NCI-H2029 treated with DMSO at 0.1 percent for 48 hours (cell line): Measurements from ENCODE around the gene RMRP.

Experiments used
- DNase-seq: peaks from one replicate; lab custom pipeline; 2025; lab: John Stamatoyannopoulos, UW

Gene RMRP

DNA sequence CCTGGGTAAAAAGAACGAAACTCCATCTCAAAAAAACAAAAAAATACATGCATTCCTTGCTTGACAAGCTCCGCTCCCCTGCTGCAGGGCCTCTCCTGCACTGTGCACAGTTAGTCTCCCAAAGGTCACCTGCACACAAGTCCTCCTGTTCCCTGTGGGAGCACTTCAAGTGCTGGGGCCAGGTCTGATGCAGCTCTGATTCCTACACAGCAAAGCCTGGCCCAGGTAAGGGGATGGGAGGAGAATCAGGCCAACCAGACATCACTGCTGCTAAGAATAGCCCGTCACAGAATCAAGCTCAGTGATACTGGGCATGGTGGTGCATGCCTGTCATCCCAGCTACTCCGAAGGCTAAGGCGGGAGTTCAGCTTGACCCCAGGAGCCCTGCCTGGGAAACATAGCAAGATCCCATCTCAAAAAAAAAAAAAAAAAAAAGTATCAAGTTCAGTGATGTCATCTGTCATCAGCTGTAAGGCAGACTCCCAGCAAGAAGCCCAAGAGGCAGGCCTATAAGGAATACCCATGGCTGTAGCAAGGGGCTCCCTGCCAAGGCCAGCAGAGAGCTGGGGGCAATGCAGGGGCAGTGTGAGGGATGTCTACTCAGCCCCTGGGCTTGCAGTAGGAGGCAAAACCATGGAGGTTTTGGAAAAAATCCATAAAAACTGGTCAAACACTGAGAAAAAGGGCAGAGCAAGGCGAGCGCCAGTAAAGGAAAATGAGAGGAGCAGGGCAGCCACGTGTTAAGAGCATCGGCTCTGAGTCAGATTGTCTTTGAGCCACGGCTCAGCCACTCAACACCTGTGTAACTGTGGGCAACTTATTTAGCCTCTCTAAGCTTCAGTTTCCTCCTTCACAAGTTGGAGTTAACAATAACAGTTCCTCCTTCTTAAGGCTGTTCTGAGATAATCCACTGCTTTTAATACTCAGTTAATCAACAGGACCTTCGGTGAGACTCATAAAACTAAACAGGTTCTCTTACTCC, 28.7 kb upstream of the RMRP start:
- no peak for DNase-seq

DNA sequence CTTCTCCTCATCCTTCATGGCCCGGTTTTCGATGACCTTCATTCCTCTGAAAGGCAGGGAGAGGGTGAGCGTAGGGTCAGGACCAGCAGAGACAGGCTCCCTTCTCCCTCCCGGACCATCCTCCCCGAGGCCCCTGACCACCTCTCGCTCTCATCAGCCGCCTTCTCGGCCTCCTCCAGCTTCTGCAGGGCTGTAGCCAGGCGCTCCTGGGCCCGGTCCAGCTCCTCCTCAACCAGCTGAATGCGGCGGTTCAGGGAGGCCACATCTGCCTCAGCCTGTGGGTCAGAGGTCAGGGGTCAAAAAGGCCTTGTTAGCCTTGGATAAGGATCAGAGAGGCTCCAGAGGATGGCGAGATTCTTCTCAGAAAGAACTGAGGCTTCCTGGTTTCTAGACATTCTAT, 27.7 kb upstream of the RMRP start:
- DNase-seq: no peak

DNA sequence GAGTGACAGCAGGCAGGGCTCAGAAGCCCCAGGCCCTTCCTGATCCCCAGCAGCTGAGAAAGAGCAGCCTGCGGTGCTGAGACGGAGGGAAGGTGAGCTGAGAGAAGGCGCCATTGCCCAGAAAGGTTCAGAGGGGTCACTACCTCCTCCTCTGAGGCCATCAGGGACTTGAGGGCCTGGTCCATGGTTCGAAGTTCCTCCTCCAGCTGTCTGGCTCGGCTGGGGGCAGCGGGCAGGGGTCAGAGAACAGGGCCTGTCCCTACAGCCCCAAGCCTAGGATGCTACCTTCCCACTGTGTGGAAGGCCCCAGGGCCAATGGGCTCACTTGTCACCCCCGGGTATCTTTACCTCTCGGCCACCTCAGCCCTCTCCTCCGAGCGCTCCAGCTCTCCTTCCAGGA, 27.1 kb upstream of the RMRP start:
- no peak for DNase-seq

DNA sequence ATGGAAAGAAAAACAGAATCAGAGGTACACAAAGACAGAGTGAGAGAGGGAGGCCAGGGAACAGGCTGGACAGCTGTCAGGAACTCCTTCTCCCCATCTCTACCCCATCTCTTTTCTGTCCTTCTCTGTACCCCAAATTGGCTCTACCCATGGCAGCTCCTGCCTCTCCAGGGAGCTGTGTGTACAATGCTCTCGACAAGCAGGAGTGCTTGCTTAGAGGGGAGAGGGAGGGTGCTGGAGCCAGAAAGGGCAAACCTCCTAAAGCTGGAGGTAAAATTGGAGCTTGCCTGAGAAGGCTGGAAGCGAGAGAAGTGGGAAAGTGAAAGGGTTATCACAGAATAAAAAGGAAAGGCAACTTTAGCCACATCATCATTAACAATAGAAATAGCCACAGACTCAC, 25.5 kb upstream of the RMRP start:
- DNase-seq: no peak

DNA sequence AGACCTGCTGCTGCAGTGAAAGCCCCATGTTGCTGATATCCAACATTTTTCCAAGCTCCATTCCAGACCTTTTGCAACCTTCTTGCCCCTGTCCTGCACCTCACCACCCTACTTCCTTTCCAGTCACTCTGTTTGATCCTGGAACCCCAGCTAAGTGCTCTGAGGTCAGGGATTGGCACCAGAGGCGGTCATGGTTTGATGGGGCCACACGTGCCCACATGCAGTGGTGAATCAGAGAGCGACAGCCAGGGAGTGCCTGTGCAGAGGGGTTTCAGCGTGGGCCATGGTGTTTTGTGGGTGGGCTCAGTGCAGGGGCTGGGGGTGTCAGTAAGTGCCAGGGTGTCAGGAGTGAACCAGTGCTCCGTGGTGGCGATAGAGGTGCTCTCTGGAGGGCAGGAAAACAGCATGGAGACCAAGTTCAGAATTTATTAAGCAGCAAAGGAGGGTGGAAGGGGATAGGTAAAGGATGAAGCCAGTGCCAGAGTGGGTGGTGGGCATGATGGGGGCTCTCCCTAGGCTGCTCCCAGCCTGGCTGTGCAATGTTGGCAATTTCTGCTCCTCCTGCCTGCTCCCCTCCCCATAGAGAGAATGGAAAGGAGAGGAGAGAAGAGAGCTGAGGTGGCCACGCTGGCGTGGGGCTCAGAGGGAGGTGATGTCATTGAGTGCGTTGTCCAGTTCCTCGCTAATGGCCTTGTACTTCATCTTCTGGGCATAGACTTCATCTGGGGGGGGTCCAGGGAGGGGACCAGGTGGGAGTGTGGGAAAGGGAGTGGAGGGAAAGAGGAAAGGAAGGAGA, 24.9 kb upstream of the RMRP start:
- DNase-seq: no peak

DNA sequence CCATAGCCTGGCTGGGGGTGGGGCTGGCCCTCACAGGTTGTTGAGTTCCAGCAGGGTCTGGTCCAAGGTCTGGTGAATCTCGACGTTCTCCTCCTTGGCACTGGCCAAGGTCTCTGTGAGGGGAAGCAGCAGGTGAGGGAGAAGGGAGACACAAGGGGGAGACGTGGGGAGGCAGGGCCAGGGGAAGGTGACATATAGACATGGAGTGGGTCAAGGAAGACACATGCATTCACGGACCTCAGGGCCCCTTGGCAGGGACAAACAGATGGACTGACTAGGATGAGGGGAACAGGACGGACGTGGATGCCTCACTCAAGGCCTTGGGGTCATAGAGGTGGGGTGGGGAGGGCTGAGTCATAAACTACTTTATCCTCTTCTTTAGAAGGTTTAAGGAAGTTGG, 24.2 kb upstream of the RMRP start:
- DNase-seq: no peak

DNA sequence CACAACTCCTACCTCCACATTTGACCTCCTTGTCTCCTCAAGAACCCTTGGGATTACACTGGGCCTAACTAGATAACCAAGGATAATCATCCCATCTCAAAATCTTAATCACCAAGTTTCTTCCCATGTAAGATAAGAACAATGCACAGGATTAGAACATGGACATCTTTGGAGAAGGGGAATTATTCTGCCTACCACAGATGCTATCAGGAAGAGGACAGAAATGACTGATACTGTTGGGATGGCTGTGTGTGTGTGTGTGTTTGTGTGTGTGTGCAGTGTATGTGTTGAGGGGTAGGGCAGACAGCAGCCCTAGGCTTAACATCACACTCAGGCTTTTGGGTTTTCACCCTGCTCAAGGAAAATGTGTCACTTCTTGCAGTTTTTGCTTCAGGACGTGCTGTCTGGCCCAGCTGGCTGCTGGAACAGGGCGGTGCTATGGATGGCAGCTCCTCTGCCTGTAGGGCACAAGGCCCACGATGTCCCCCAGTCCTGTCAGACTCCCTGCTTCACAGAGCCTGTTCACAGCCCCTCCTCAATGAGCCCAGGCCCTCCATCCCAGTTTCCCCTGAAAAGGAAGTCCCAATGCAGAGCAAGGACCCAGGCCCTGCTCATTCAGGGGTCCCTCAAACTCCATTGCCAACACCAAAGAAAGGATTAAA, 23.7 kb upstream of the RMRP start:
- DNase-seq: no peak

DNA sequence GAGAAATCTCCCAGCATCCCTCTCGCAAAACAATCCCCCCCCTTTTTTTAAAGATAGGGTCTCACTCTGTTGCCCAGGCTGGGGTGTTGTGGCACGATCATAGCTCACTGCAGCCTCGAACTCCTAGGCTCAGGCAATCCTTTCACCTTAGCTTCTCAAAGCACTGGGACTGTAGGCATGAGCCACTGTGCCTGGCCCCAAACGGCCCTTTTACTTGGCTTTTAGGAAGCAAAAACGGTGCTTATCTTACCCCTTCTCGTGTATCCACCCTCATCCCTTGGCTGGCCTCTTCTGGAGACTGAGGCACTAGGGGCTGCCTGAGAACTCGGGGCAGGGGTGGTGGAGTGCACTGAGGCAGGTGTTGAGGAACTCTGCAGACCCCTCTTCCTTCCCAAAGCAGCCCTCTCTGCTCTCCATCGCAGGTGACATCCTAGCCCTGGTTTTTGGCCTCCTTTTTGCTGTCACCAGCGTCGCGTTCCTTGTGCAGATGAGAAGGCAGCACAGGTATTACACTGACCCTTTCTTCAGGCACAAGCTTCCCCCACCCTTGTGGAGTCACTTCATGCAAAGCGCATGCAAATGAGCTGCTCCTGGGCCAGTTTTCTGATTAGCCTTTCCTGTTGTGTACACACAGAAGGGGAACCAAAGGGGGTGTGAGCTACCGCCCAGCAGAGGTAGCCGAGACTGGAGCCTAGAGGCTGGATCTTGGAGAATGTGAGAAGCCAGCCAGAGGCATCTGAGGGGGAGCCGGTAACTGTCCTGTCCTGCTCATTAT, 22.7 kb upstream of the RMRP start:
- DNase-seq: no peak

DNA sequence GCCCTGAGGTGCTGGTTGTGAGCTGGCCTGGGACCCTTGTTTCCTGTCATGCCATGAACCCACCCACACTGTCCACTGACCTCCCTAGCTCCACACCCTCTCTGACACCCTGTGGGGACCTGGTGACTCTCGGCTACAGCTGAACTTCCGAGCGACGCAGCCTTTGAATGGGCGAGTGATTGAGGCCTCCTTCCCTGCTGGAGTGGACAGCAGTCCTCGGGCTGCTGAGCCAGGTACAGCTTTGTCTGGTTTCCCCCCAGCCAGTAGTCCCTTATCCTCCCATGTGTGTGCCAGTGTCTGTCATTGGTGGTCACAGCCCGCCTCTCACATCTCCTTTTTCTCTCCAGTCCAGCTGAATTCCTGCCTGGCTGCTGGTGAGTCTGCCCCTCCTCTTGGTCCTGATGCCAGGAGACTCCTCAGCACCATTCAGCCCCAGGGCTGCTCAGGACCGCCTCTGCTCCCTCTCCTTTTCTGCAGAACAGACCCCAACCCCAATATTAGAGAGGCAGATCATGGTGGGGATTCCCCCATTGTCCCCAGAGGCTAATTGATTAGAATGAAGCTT, 22.0 kb upstream of the RMRP start:
- DNase-seq: no peak

DNA sequence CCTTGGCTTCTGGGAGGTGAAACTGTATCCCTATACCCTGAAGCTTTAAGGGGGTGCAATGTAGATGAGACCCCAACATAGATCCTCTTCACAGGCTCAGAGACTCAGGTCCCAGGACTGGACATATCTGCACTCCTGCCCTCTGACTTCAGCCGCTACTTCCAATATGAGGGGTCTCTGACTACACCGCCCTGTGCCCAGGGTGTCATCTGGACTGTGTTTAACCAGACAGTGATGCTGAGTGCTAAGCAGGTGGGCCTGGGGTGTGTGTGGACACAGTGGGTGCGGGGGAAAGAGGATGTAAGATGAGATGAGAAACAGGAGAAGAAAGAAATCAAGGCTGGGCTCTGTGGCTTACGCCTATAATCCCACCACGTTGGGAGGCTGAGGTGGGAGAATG, 21.3 kb upstream of the RMRP start:
- DNase-seq: no peak

DNA sequence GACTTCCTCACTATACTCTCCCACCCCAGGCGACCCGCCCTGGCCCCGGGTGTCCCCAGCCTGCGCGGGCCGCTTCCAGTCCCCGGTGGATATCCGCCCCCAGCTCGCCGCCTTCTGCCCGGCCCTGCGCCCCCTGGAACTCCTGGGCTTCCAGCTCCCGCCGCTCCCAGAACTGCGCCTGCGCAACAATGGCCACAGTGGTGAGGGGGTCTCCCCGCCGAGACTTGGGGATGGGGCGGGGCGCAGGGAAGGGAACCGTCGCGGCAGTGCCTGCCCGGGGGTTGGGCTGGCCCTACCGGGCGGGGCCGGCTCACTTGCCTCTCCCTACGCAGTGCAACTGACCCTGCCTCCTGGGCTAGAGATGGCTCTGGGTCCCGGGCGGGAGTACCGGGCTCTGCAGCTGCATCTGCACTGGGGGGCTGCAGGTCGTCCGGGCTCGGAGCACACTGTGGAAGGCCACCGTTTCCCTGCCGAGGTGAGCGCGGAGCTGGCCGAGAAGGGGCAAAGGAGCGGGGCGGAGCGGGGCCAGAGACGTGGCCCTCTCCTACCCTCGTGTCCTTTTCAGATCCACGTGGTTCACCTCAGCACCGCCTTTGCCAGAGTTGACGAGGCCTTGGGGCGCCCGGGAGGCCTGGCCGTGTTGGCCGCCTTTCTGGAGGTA, 18.0 kb upstream of the RMRP start:
- DNase-seq: no peak

DNA sequence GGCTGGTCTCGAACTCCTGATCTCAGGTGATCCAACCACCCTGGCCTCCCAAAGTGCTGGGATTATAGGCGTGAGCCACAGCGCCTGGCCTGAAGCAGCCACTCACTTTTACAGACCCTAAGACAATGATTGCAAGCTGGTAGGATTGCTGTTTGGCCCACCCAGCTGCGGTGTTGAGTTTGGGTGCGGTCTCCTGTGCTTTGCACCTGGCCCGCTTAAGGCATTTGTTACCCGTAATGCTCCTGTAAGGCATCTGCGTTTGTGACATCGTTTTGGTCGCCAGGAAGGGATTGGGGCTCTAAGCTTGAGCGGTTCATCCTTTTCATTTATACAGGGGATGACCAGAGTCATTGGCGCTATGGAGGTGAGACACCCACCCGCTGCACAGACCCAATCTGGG, 17.4 kb upstream of the RMRP start:
- no peak for DNase-seq

DNA sequence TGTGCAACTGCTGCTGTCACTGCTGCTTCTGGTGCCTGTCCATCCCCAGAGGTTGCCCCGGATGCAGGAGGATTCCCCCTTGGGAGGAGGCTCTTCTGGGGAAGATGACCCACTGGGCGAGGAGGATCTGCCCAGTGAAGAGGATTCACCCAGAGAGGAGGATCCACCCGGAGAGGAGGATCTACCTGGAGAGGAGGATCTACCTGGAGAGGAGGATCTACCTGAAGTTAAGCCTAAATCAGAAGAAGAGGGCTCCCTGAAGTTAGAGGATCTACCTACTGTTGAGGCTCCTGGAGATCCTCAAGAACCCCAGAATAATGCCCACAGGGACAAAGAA, 16.2 kb upstream of the RMRP start:
- no peak for DNase-seq

DNA sequence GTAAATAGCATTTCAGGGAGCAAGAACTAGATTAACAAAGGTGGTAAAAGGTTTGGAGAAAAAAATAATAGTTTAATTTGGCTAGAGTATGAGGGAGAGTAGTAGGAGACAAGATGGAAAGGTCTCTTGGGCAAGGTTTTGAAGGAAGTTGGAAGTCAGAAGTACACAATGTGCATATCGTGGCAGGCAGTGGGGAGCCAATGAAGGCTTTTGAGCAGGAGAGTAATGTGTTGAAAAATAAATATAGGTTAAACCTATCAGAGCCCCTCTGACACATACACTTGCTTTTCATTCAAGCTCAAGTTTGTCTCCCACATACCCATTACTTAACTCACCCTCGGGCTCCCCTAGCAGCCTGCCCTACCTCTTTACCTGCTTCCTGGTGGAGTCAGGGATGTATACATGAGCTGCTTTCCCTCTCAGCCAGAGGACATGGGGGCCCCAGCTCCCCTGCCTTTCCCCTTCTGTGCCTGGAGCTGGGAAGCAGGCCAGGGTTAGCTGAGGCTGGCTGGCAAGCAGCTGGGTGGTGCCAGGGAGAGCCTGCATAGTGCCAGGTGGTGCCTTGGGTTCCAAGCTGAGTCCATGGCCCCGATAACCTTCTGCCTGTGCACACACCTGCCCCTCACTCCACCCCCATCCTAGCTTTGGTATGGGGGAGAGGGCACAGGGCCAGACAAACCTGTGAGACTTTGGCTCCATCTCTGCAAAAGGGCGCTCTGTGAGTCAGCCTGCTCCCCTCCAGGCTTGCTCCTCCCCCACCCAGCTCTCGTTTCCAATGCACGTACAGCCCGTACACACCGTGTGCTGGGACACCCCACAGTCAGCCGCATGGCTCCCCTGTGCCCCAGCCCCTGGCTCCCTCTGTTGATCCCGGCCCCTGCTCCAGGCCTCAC, 15.6 kb upstream of the RMRP start, which contains the start of gene CA9:
CA9 (plus strand) TSS at position 797 of the 893 bp plus-strand sequence; CDS start at position 829, 32 bp downstream.
- DNase-seq: no peak

DNA sequence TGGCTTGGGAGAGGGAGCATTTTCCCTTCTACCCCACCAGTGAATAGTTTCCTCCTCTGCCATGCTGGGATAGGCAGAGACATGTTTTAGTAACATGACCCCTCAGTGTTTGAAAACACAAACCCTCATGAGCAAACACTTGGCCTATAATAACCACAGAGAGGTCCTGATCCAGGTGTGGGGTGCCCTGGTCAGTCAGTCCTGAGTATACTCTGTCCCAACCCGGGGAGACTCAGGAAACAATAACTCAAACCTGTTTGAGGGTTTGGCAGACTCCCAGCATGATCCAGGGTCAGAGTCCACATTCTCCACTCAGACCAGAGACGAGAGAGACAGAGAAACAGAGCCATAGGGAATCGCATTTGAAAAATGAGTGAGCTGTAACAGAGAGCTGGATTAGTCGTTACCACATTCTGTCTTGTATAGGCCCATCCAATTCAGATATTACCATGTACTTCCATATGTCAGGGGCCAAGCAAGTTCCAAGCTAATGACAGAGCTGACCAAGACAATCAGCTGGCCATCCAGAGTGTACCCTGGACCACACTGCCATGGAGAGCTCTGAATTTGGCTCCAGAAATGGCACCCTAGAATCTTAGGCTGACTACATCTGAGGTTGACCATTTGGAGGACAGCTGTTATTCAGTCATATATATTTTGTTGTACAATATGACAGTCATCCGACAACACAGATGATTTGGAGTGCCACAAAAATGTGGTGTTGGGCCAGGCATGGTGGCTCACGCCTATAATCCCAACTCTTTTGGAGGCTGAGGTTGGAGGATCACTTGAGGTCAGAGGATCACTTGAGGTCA, 11.7 kb upstream of the RMRP start:
- DNase-seq: no peak

DNA sequence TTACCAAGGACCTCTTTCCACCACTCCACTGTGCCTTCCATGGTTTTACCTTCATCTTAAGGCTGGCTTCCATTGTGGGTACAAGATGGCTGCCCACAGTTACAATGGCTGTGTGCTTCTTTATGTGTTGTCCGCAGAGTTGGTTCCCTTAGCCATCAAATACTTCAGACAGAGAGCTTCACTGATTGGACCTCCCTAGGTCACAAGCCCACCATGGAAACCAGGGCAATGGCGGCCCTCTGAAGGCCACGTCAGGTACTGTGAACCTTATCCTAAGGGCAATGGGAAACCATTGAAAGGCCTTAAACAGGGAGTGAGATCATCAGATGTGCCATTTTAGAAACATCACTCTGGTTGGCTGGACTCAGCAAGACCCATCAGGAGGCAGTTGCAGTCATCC, 10.1 kb upstream of the RMRP start:
- no peak for DNase-seq

DNA sequence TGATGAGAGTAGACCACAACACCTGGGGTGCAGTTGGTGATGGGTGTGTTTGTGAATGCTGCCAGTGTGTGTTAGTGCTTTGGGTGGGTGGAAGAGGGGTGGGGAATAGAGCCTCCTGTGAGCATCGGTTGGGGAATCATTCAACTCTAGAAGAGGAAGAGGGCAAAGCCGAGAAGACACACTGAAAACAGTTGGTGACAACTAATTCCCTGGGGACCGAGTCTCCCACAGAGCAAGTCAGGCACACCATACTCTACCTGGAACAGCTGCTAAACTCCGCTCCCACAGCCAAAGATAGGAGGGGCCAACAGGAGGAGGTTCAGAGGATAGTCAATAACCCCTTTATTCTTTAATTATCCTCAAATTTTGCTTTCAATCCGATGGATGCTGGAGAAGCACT, 8.7 kb upstream of the RMRP start:
- DNase-seq: no peak

DNA sequence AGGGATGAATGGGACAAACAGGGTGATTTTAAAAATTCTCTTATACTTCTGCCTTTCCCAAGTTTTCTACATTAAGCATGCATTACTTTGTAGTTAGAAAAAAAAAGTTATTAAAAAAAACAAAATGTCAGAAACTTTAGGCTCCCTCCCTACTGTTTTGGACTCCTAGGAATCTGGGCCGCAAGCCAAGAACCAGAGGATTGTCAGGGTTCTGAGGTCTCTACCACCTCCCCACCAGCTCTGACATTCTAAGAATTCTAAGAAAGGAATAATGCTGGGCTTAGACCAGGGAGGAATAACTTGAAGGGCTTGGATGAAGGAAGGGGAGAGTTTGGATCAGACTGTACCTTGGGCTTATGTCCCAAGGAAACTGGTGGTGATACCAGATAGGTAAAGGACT, 8.2 kb upstream of the RMRP start:
- DNase-seq: no peak

DNA sequence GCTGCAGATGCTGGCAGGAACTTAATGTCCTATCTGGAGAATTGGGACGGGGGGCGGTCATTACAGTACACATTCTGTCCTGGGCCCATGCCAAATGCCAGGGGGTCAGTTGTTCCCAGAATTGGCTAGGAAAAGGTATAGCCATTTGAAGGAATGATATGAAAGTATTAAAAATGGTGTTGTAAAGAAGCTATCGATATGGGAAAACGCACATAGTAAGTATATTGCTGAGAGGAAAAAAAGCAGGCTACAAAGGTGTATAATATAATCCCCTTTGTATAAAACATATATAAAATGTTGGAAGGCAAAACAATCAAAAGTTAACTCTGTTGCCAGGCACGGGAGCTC, 7.6 kb upstream of the RMRP start:
- no peak for DNase-seq
